SK-N-SH (cell line): Measurements from ENCODE around the gene CCDC40. TPM values are rescaled to one million over a fixed set of nuclear protein-coding genes. Genes with fewer than 3 reads are reported as not detected.

Source experiments
- CTCF ChIA-PET: fragments of 300-600, 350-600 bp; formaldehyde crosslinking; extraction: SDS; loops from one replicate; lab custom pipeline; 2021; lab: Yijun Ruan, JAX
- POLR2A ChIA-PET: fragments of 350-600 bp; sonication (Branson Sonifier 250); formaldehyde crosslinking; extraction: SDS; loops from one replicate; lab custom pipeline; 2020; ENCODE audit warnings: antibody characterized with exemption, inconsistent platforms; lab: Yijun Ruan, JAX
- DNase-seq: peaks from one replicate; pipeline ENCODE4 v3.0.0; 2012
- H2AFZ ChIP-seq: fragments of 200-600 bp; sonication (generic); 2 replicates; pipeline ENCODE4 v1.8.1; 2016; ENCODE audit warnings: antibody characterized with exemption, mild to moderate bottlenecking, low read depth
- H3F3A ChIP-seq: fragments of 200-600 bp; sonication (generic); replicated peaks from 2 replicates; pipeline ENCODE3; 2016; ENCODE audit warnings: antibody characterized with exemption, mild to moderate bottlenecking; ENCODE audit not compliant: insufficient read depth
- H3K27ac ChIP-seq, 2 experiments: fragments of 200-500 bp in 1 of 2; fragments of 200-600 bp in 1 of 2; sonication (Bioruptor generic) in 1 of 2; sonication (generic), shearing (Covaris generic) in 1 of 2; 2 replicates each; pipeline versions ENCODE4 v1.5.1 to v1.6.1; 2014 to 2016; ENCODE audit warnings: low read depth in 2 of 2, inconsistent platforms in 1 of 2, low read length in 1 of 2, mild to moderate bottlenecking in 1 of 2, mixed read lengths in 1 of 2
- H3K27me3 ChIP-seq: fragments of 200-600 bp; sonication (generic), shearing (Covaris generic); 2 replicates; pipeline ENCODE4 v1.6.1; 2016; ENCODE audit warnings: mixed run types; ENCODE audit not compliant: insufficient read depth
- H3K36me3 ChIP-seq, 2 experiments: fragments of 200-500 bp in 1 of 2; fragments of 200-600 bp in 1 of 2; sonication (Bioruptor generic) in 1 of 2; sonication (generic) in 1 of 2; replicated peaks in 1 of 2; 2 replicates each; pipeline versions ENCODE3 to v1.5.1; 2014 to 2016; ENCODE audit warnings: low read length in 1 of 2, mild to moderate bottlenecking in 1 of 2; ENCODE audit not compliant: insufficient read depth in 2 of 2, control insufficient read depth in 1 of 2
- H3K4me1 ChIP-seq, 2 experiments: fragments of 200-500 bp in 1 of 2; fragments of 200-600 bp in 1 of 2; sonication (Bioruptor generic) in 1 of 2; sonication (generic), shearing (Covaris generic) in 1 of 2; 2 replicates each; pipeline versions ENCODE4 v1.5.1 to v1.6.1; 2014 to 2016; ENCODE audit warnings: low read depth in 1 of 2, low read length in 1 of 2, mixed run types in 1 of 2; ENCODE audit not compliant: insufficient read depth in 2 of 2, control insufficient read depth in 1 of 2
- H3K4me2 ChIP-seq: fragments of 200-600 bp; sonication (generic), shearing (Covaris generic); 2 replicates; pipeline ENCODE4 v1.6.1; 2017; ENCODE audit warnings: mixed run types
- H3K4me3 ChIP-seq, 2 experiments: fragments of 200-500 bp in 1 of 2; fragments of 200-600 bp in 1 of 2; sonication (Bioruptor generic) in 1 of 2; sonication (generic), shearing (Covaris generic) in 1 of 2; 2 replicates each; pipeline versions ENCODE4 v1.5.1 to v1.8.1; 2014 to 2016; ENCODE audit warnings: low read depth in 2 of 2, inconsistent platforms in 1 of 2, low read length in 1 of 2, mild to moderate bottlenecking in 1 of 2, mixed read lengths in 1 of 2, moderate library complexity in 1 of 2
- H3K79me2 ChIP-seq: fragments of 200-600 bp; sonication (generic); 2 replicates; pipeline ENCODE4 v1.8.1; 2017; ENCODE audit warnings: mild to moderate bottlenecking; ENCODE audit not compliant: insufficient read depth
- H3K9ac ChIP-seq: fragments of 200-600 bp; sonication (generic); 2 replicates; pipeline ENCODE4 v1.6.1; 2017; ENCODE audit warnings: mixed run types
- H3K9me2 ChIP-seq: fragments of 200-600 bp; sonication (generic); 2 replicates; pipeline ENCODE4 v1.6.1; 2017; ENCODE audit warnings: mixed run types
- H3K9me3 ChIP-seq: fragments of 200-600 bp; sonication (generic); 2 replicates; pipeline ENCODE4 v1.6.1; 2017; ENCODE audit warnings: mixed run types, mild to moderate bottlenecking, moderate library complexity
- H4K20me1 ChIP-seq: fragments of 200-600 bp; sonication (generic); 2 replicates; pipeline ENCODE4 v1.6.1; 2017; ENCODE audit warnings: mild to moderate bottlenecking, mixed run types; ENCODE audit not compliant: insufficient read depth
- CHD2 ChIP-seq: fragments of 150-350 bp; IDR thresholded peaks from 2 replicates; pipeline ENCODE4 v1.6.1; 2018; ENCODE audit warnings: low read length; ENCODE audit not compliant: partially characterized antibody
- ELF1 ChIP-seq: IDR thresholded peaks from 2 replicates; pipeline ENCODE4 v1.4.0; 2012
- EP300 ChIP-seq, 2 experiments: IDR thresholded peaks; 2 replicates each; pipeline versions ENCODE4 v1.4.0 to v1.6.1; 2012; ENCODE audit warnings: borderline replicate concordance in 1 of 2, low read depth in 1 of 2, low read length in 1 of 2
- GABPA ChIP-seq: IDR thresholded peaks from 2 replicates; pipeline ENCODE4 v1.4.0; 2012; ENCODE audit warnings: low read depth, mild to moderate bottlenecking
- GATA2 ChIP-seq: sonication (generic); formaldehyde crosslinking; IDR thresholded peaks from 2 replicates; pipeline ENCODE4 v1.5.0; 2020; ENCODE audit warnings: mild to moderate bottlenecking, missing genetic modification reagents
- NRF1 ChIP-seq: IDR thresholded peaks from 2 replicates; pipeline ENCODE4 v1.6.1; 2012; ENCODE audit warnings: low read depth, mild to moderate bottlenecking, low read length
- RCOR1 ChIP-seq: fragments of 150-350 bp; IDR thresholded peaks from 2 replicates; pipeline ENCODE4 v1.6.1; 2017; ENCODE audit warnings: antibody characterized with exemption, low read length
- REST ChIP-seq: IDR thresholded peaks from 2 replicates; pipeline ENCODE4 v1.6.1; 2012; ENCODE audit warnings: mild to moderate bottlenecking, low read depth, low read length, moderate library complexity
- SMC3 ChIP-seq: IDR thresholded peaks from 2 replicates; pipeline ENCODE4 v1.6.1; 2012; ENCODE audit warnings: low read depth, low read length, improper control_type of control experiment
- TCF12 ChIP-seq: IDR thresholded peaks from 2 replicates; pipeline ENCODE4 v1.4.0; 2012
- USF2 ChIP-seq: fragments of 150-350 bp; IDR thresholded peaks from 2 replicates; pipeline ENCODE4 v1.6.1; 2017; ENCODE audit warnings: antibody characterized with exemption, low read length, low read depth, borderline replicate concordance
- ZBTB33 ChIP-seq: IDR thresholded peaks from 2 replicates; pipeline ENCODE4 v1.4.0; 2012; ENCODE audit warnings: low read depth, borderline replicate concordance
- WGBS: methylation state at CpG from one replicate; pipeline ENCODE4 v1.1.6; 2017; ENCODE audit warnings: low lambda C conversion rate; 5-methylcytosine and 5-hydroxymethylcytosine counted together
- polyA plus RNA-seq, 3 experiments: library from polyadenylated mRNA; depleted of rRNA; stranded (reverse); fragments of >200 nt; gene quantifications; 2 replicates each; pipeline ENCODE4 v1.2.3, GENCODE V29; 2012

The CCDC40 gene
- polyA plus RNA-seq, 1 of the 3 experiments (the other 2 are of a cell fraction) = 17.3 TPM

- Histone ChIP-seq H3K79me2 (no peaks in the 10 kb centered on the region), H3K9me2 (no peaks in the 10 kb centered on the region), H3K36me3 (no peaks in the 10 kb centered on the region), H3K27me3 (no peaks in the 10 kb centered on the region), H3K4me3 (no peak overlapping the region), H3K4me1 (peaks cover 0 to 5% of the 10 kb centered on the region in 2 experiments; a peak in 1 of 4 replicates), H3K27ac (no peak overlapping the region), H3K4me2 (no peak overlapping the region), H3F3A (no peaks in the 10 kb centered on the region), H4K20me1 (no peaks in the 10 kb centered on the region), H3K9me3 (no peaks in the 10 kb centered on the region), H3K9ac (no peak overlapping the region), H2AFZ (no peak overlapping the region)
- ChIA-PET CTCF (interaction anchor here (3.5 to 7.8 kb wide), 2 partner anchors 9 to 10 kb away, joined by 32 to 86 read pairs; partner anchors contain the start of gene GAA), POLR2A (no interaction called here)
- TF ChIP-seq EP300 (IDR thresholded peaks at IDR 0.05; ENCODE audit: borderline replicate concordance in 1 of 2, low read depth in 1 of 2, low read length in 1 of 2) = no peak
- TF ChIP-seq SMC3 = no peak
- no peak for TF ChIP-seq ZBTB33
- no peak for TF ChIP-seq NRF1
- no peak for TF ChIP-seq TCF12
- TF ChIP-seq ELF1 = no peak
- no peak for TF ChIP-seq REST
- no peak for TF ChIP-seq USF2
- TF ChIP-seq GABPA = no peak
- TF ChIP-seq CHD2 = no peak
- TF ChIP-seq RCOR1 = no peak
- no peak for TF ChIP-seq GATA2 (CRISPR knock-in tag)
- no peak for DNase-seq
- 91% methylated on average over 4 of the region's 4 CpGs for WGBS
These were observed 54.9 kb downstream of the CCDC40 start for GRCh38 chr17:80091376-80091775.
